ENCODE measurements around the gene LPP. TPM values are rescaled to one million over a fixed set of nuclear protein-coding genes. Genes with fewer than 3 reads are reported as not detected.

Gene LPP
- total and polyA plus RNA-seq, 10 of the 15 experiments (the other 5 are each of a cell fraction or from before 2014, with no cell fraction given), result under 0.01 to 0.62 (median 0.03) TPM

- TF ChIP-seq, protein P1, sequence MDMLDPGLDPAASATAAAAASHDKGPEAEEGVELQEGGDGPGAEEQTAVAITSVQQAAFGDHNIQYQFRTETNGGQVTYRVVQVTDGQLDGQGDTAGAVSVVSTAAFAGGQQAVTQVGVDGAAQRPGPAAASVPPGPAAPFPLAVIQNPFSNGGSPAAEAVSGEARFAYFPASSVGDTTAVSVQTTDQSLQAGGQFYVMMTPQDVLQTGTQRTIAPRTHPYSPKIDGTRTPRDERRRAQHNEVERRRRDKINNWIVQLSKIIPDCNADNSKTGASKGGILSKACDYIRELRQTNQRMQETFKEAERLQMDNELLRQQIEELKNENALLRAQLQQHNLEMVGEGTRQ (IDR thresholded peaks at IDR 0.05; ENCODE audit: borderline replicate concordance, low read depth, low read length), result no peak
- TF ChIP-seq PKNOX1 (IDR thresholded peaks at IDR 0.05) (no peak), JUND (IDR thresholded peaks at IDR 0.05; ENCODE audit: low read depth, low read length) (no peak), ZNF622 (IDR thresholded peaks at IDR 0.05) (no peak), ZNF274 (IDR thresholded peaks at IDR 0.05; ENCODE audit: insufficient read depth, insufficient read length) (no peak), RCOR1 (conservative IDR thresholded peaks at IDR 0.05; ENCODE audit: low read depth, low read length) (no peak), ATF3 (IDR thresholded peaks at IDR 0.05; ENCODE audit: borderline replicate concordance, extremely low read depth, low read depth, low read length) (no peak), ELK1 (IDR thresholded peaks at IDR 0.05; ENCODE audit: low read depth, low read length) (no peak)
Observed at GRCh38 chr3:188797045-188797444, 643.1 kb downstream of the LPP start (continued).

DNA sequence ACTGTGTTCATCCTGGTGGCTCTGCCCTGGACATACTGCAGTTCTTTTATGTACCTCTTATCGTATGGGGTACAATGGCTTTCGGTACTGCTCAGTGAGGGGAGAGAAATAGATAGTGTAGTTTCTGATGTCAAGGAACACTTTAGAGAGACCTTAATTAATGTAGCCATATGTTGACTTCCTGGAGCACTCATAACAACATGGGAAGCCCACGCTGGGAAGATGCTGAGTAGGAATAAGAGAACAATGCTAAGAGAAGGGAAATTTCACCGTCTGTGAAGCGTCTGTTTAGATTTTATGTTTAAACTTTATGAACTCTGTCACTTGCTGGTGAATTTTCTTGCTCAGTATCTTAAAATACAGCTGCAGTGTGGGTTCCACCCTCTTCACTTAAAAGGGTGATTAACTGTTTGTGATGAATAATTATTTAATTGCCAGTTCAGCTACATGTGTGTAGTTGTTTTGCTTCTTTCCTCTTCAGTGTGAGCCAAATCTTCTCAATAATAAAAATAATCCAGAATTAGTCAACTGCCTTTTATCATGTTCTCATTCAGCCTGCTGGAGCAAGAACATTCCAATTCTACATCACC lies 644.7 kb downstream of the LPP start:
- H2AFZ ChIP-seq (ENCODE audit: control insufficient read depth, low read depth, low read length), result no peak overlapping the region
- no peaks in the 10 kb centered on the region for H3K27me3 ChIP-seq (replicated peaks in 1 of 2; ENCODE audit: control insufficient read depth in 2 of 2, insufficient read depth in 2 of 2, low read length in 1 of 2)
- ChIA-PET SMC1A (ENCODE audit: uncharacterized antibody, unreplicated experiment) (interaction anchor here (1.5 kb wide), 1 partner anchor 9 kb away, joined by 3 read pairs; no protein-coding TSS in a partner anchor), POLR2A (no interaction called here), RAD21 (ENCODE audit: unreplicated experiment) (no interaction called here), CTCF (no interaction called here)
- no peak overlapping the region for H3K27ac ChIP-seq (ENCODE audit: control insufficient read depth, insufficient read depth)
- H3K4me3 ChIP-seq, result no peak overlapping the region
- DNase-seq (ENCODE audit: low read depth, low spot score) (no peak), ATAC-seq (no peak), FAIRE-seq (no peak)
- no peaks in the 10 kb centered on the region for H3K4me1 ChIP-seq (ENCODE audit: control insufficient read depth, insufficient read depth, low read length)
- no peak overlapping the region for H3K4me2 ChIP-seq (ENCODE audit: control insufficient read depth, insufficient read depth)
- BruUV-seq (replicated peaks), result no TSS peak
- H4K20me1 ChIP-seq (ENCODE audit: control insufficient read depth, insufficient read depth), result no peaks in the 10 kb centered on the region
- in situ Hi-C loops (cut with MboI), result no loop called here
- no peaks in the 10 kb centered on the region for H3K9me3 ChIP-seq (replicated peaks; ENCODE audit: control insufficient read depth, insufficient read depth, low read length)
- no peaks in the 10 kb centered on the region for H3K36me3 ChIP-seq (ENCODE audit: control insufficient read depth in 2 of 2, insufficient read depth in 2 of 2, low read length in 1 of 2)
- H3K9ac ChIP-seq (ENCODE audit: control insufficient read depth, insufficient read depth, low read length), result no peak overlapping the region
- no peaks in the 10 kb centered on the region for H3K79me2 ChIP-seq (ENCODE audit: control insufficient read depth, insufficient read depth, low read length)
- WGBS (ENCODE audit: insufficient coverage, insufficient replicate concordance, low lambda C conversion rate, missing lambda C conversion rate), result 63% methylated on average over 5 of the region's 5 CpGs
- intact Hi-C loops (cut with micrococcal nuclease; ENCODE audit: unreplicated experiment), result no loop called here
- TF ChIP-seq NR2F1 (conservative IDR thresholded peaks at IDR 0.05) (no peak), POLR2AphosphoS5 (IDR thresholded peaks at IDR 0.05; ENCODE audit: low read length) (no peak), SMAD5 (IDR thresholded peaks at IDR 0.05; ENCODE audit: low read depth) (no peak), BCL3 (IDR thresholded peaks at IDR 0.05; ENCODE audit: borderline replicate concordance, insufficient read depth, low read depth, low read length, poor library complexity, severe bottlenecking) (no peak), NFYA (IDR thresholded peaks at IDR 0.05; ENCODE audit: borderline replicate concordance, low read depth, low read length) (no peak), SUZ12 (IDR thresholded peaks at IDR 0.05; ENCODE audit: unreplicated experiment) (no peak), NRF1 (conservative IDR thresholded peaks at IDR 0.05; ENCODE audit: low read depth, low read length) (no peak), SPI1 (IDR thresholded peaks at IDR 0.05; ENCODE audit: borderline replicate concordance, insufficient read depth, low read depth, low read length) (no peak), PML (IDR thresholded peaks at IDR 0.05; ENCODE audit: low read length) (no peak)
- TF ChIP-seq, protein P2, sequence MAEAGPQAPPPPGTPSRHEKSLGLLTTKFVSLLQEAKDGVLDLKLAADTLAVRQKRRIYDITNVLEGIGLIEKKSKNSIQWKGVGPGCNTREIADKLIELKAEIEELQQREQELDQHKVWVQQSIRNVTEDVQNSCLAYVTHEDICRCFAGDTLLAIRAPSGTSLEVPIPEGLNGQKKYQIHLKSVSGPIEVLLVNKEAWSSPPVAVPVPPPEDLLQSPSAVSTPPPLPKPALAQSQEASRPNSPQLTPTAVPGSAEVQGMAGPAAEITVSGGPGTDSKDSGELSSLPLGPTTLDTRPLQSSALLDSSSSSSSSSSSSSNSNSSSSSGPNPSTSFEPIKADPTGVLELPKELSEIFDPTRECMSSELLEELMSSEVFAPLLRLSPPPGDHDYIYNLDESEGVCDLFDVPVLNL (IDR thresholded peaks at IDR 0.05; ENCODE audit: low read depth, low read length), result no peak

All from GM12878 (cell line).